K562 (cell line): ENCODE data around the gene KLHL15. TPM values are rescaled to one million over a fixed set of nuclear protein-coding genes. Genes with fewer than 3 reads are reported as not detected.

Experiments used
- AFF1 ChIP-seq, 2 experiments: fragments of 450-650 bp; IDR thresholded peaks; 2 replicates each; pipeline ENCODE4 v1.6.1; 2018; ENCODE audit warnings: mild to moderate bottlenecking in 2 of 2, low read depth in 1 of 2; ENCODE audit not compliant: partially characterized antibody in 2 of 2
- CBX5 ChIP-seq: IDR thresholded peaks from 2 replicates; pipeline ENCODE4 v1.6.1; 2014; ENCODE audit warnings: low read depth, borderline replicate concordance
- CCNT2 ChIP-seq: IDR thresholded peaks from 2 replicates; pipeline ENCODE4 v1.6.1; 2011; ENCODE audit warnings: borderline replicate concordance, low read depth, mild to moderate bottlenecking, moderate library complexity, mixed read lengths, low read length; ENCODE audit not compliant: insufficient read length; ENCODE audit errors: extremely low read depth
- CTCF ChIP-seq, 3 experiments: IDR thresholded peaks in 2 of 3; conservative IDR thresholded peaks in 1 of 3; 2 replicates each; pipeline ENCODE4 v1.5.1; 2011 to 2012; ENCODE audit warnings: low read length in 3 of 3, mild to moderate bottlenecking in 3 of 3, control low read depth in 2 of 3, improper control_type of control experiment in 1 of 3, inconsistent platforms in 1 of 3, low read depth in 1 of 3, mixed read lengths in 1 of 3, moderate library complexity in 1 of 3; ENCODE audit not compliant: insufficient read depth in 2 of 3
- ELF4 ChIP-seq: fragments of 450-650 bp; formaldehyde crosslinking; IDR thresholded peaks from 2 replicates; pipeline ENCODE4 v1.4.0; 2022; ENCODE audit warnings: missing genetic modification characterization
- KAT2B ChIP-seq: IDR thresholded peaks from one replicate; pipeline ENCODE4 v1.6.1; 2012; ENCODE audit warnings: low read depth, mild to moderate bottlenecking, control low read depth, inconsistent platforms, low read length, moderate library complexity
- MNT ChIP-seq, 2 experiments: fragments of 450-650 bp; conservative IDR thresholded peaks; 2 replicates each; pipeline ENCODE4 v1.6.1; 2017; ENCODE audit warnings: mild to moderate bottlenecking in 2 of 2, moderate library complexity in 2 of 2
- NCOA6 ChIP-seq: fragments of 450-650 bp; IDR thresholded peaks from 2 replicates; pipeline ENCODE4 v1.6.1; 2017; ENCODE audit warnings: mild to moderate bottlenecking
- THAP7 ChIP-seq: fragments of 250-450 bp; sonication (Bioruptor Pico); IDR thresholded peaks from 2 replicates; pipeline ENCODE4 v1.5.0; 2021
- ZNF197 ChIP-seq: fragments of 200-800 bp; sonication (Bioruptor generic); IDR thresholded peaks from 2 replicates; pipeline ENCODE4 v1.6.1; 2016; ENCODE audit warnings: low read depth, missing genetic modification characterization, missing compliant biosample characterization
- ZNF263 ChIP-seq: sonication (generic); formaldehyde crosslinking; IDR thresholded peaks from 2 replicates; pipeline ENCODE4 v1.8.0; 2022; ENCODE audit warnings: mild to moderate bottlenecking, missing genetic modification reagents, borderline replicate concordance
- ZNF398 ChIP-seq: fragments of 250-450 bp; sonication (Bioruptor Pico); IDR thresholded peaks from 2 replicates; pipeline ENCODE4 v1.8.0; 2021; ENCODE audit warnings: moderate library complexity, mild to moderate bottlenecking, inconsistent platforms
- ZNF449 ChIP-seq: fragments of 250-450 bp; sonication (Bioruptor Pico); IDR thresholded peaks from 2 replicates; pipeline ENCODE4 v1.8.0; 2022; ENCODE audit warnings: moderate library complexity, mild to moderate bottlenecking, inconsistent platforms
- ZNF644 ChIP-seq: fragments of 200-800 bp; sonication (Bioruptor generic); IDR thresholded peaks from 2 replicates; pipeline ENCODE4 v1.6.1; 2016; ENCODE audit warnings: low read depth, missing genetic modification characterization, missing compliant biosample characterization
- polyA plus RNA-seq, 8 experiments: library from polyadenylated mRNA; depleted of rRNA in 4 of 8; stranded (reverse) in 5 of 8; unstranded in 3 of 8; fragments of >200 nt; fragmentation: Nextera tagmentation in 2 of 8; fragmentation: Illumina TruSeq in 1 of 8; extraction: Ambion mirVana in 2 of 8; extraction: Trizol in 1 of 8; gene quantifications; 2 replicates each; pipeline versions ENCODE4 v1.2.1 to v1.2.3, GENCODE V29; 2011 to 2014; ENCODE audit warnings: inconsistent platforms in 1 of 8, missing spikeins in 1 of 8
- total RNA-seq, 7 experiments: library from RNA; depleted of rRNA in 6 of 7; stranded (reverse); fragments of >200 nt in 6 of 7; fragmentation: Illumina TruSeq in 2 of 7; extraction: Trizol in 2 of 7; gene quantifications; 2 replicates each; pipeline versions ENCODE4 v1.2.1 to v1.2.3, GENCODE V29; 2011 to 2021; ENCODE audit warnings: low replicate concordance in 1 of 7

KLHL15 gene
- total and polyA plus RNA-seq, 9 of the 15 experiments (the other 6 are each of a cell fraction or from before 2014, with no cell fraction given): 3.0 to 12.4 (median 7.6) TPM

- TF ChIP-seq ZNF449 (no peak), ZNF197 (CRISPR knock-in tag) (no peak), CCNT2 (no peak), AFF1 (IDR thresholded peaks at IDR 0.05; ENCODE audit: low read depth in 1 of 2, partially characterized antibody in 2 of 2) (no peak), ZNF644 (tag) (no peak), KAT2B (no peak), MNT (conservative IDR thresholded peaks at IDR 0.05) (0 out of 4 replicates have a peak, but pooled peaks of 1 of the 2 experiments have one; percentile 14), ELF4 (CRISPR knock-in tag) (no peak), CTCF (IDR thresholded peaks at IDR 0.05 in 2 of 3, conservative IDR thresholded peaks at IDR 0.05 in 1 of 3; ENCODE audit: insufficient read depth in 2 of 3, low read depth in 1 of 3, low read length in 3 of 3) (peak in 1 of 3 experiments; percentile 39; a peak in 1 of 6 replicates), NCOA6 (no peak), ZNF263 (CRISPR knock-in tag) (no peak), ZNF398 (CRISPR knock-in tag) (no peak), CBX5 (no peak), THAP7 (no peak)
These were observed 73.1 kb downstream of the KLHL15 start (continued) for GRCh38 chrX:23953908-23954269.
